Stimulated activated CD8-positive, alpha-beta memory T cell treated with anti-CD3 and anti-CD28 coated beads, Interleukin-4, amount 100 ng/mL, for 1 hour (primary cell): ENCODE measurements around the gene S1PR1.

Experiments used
- DNase-seq, 2 donors: peaks; one replicate each; pipeline ENCODE4 v3.0.0-alpha.2; 2020; ENCODE audit warnings: low read depth in 2 of 2, low spot score in 1 of 2

S1PR1 gene

GRCh38 chr1:101245246-101245927, 8.6 kb downstream of the S1PR1 start:
- DNase-seq: no peak

GRCh38 chr1:101247404-101248287, 10.8 kb downstream of the S1PR1 start:
- DNase-seq: no peak

GRCh38 chr1:101250222-101250621, 13.4 kb downstream of the S1PR1 start:
- no peak for DNase-seq

- no peak for DNase-seq
Measured at GRCh38 chr1:101250656-101251272, 13.9 kb downstream of the S1PR1 start.

- DNase-seq: no peak
Measured at GRCh38 chr1:101251504-101251903, 14.7 kb downstream of the S1PR1 start.

GRCh38 chr1:101253976-101254674, 17.3 kb downstream of the S1PR1 start:
- DNase-seq: no peak

- DNase-seq: no peak
Measured at GRCh38 chr1:101257500-101258325, 20.9 kb downstream of the S1PR1 start.

GRCh38 chr1:101259744-101260148, 22.9 kb downstream of the S1PR1 start:
- DNase-seq: no peak

GRCh38 chr1:101260556-101261350, 23.9 kb downstream of the S1PR1 start:
- DNase-seq: no peak

GRCh38 chr1:101261623-101262022, 24.8 kb downstream of the S1PR1 start:
- no peak for DNase-seq

GRCh38 chr1:101262060-101262459, 25.2 kb downstream of the S1PR1 start:
- no peak for DNase-seq

GRCh38 chr1:101262630-101263348, 26.0 kb downstream of the S1PR1 start:
- DNase-seq: no peak

- DNase-seq: no peak
Measured at GRCh38 chr1:101264697-101265096, 27.9 kb downstream of the S1PR1 start.

- DNase-seq: no peak
Measured at GRCh38 chr1:101265684-101266083, 28.9 kb downstream of the S1PR1 start.

GRCh38 chr1:101267082-101267481, 30.3 kb downstream of the S1PR1 start:
- no peak for DNase-seq

- DNase-seq: no peak
Measured at GRCh38 chr1:101268893-101269292, 32.1 kb downstream of the S1PR1 start.

GRCh38 chr1:101275672-101276071, 38.9 kb downstream of the S1PR1 start:
- DNase-seq: no peak

GRCh38 chr1:101276818-101277217, 40.0 kb downstream of the S1PR1 start:
- DNase-seq: no peak

GRCh38 chr1:101278238-101278637, 41.4 kb downstream of the S1PR1 start:
- no peak for DNase-seq
